Trophoblast cell (in vitro differentiated cells and primary cell): Measurements from ENCODE around the gene SKI.

ENCODE experiments used
- DNase-seq, 2 donors: peaks; one replicate each; pipeline ENCODE4 v3.0.0-alpha.2; 2016
- H2AFZ ChIP-seq: 2 replicates; pipeline ENCODE4 v1.6.1; 2013; ENCODE audit warnings: low read length, moderate library complexity, mild to moderate bottlenecking; ENCODE audit not compliant: insufficient read depth, poor library complexity
- H2AK5ac ChIP-seq: 2 replicates; pipeline ENCODE4 v1.6.1; 2013; ENCODE audit warnings: mild to moderate bottlenecking, low read length
- H2BK120ac ChIP-seq: 2 replicates; pipeline ENCODE4 v1.6.1; 2013; ENCODE audit warnings: low read length, mild to moderate bottlenecking, moderate library complexity; ENCODE audit not compliant: insufficient read depth, poor library complexity
- H2BK12ac ChIP-seq: 2 replicates; pipeline ENCODE4 v1.6.1; 2013; ENCODE audit warnings: mild to moderate bottlenecking, low read length, moderate library complexity
- H2BK5ac ChIP-seq: 2 replicates; pipeline ENCODE4 v1.6.1; 2013; ENCODE audit warnings: low read length, low read depth, moderate library complexity, mild to moderate bottlenecking; ENCODE audit not compliant: poor library complexity
- H3K14ac ChIP-seq: 2 replicates; pipeline ENCODE4 v1.6.1; 2013; ENCODE audit warnings: mild to moderate bottlenecking, low read length
- H3K18ac ChIP-seq: 2 replicates; pipeline ENCODE4 v1.6.1; 2013; ENCODE audit warnings: mild to moderate bottlenecking, low read length
- H3K23ac ChIP-seq: 2 replicates; pipeline ENCODE4 v1.6.1; 2013; ENCODE audit warnings: low read length
- H3K27ac ChIP-seq: 2 replicates; pipeline ENCODE4 v1.5.1; 2013; ENCODE audit warnings: low read depth, mild to moderate bottlenecking, inconsistent platforms, low read length, moderate library complexity
- H3K27me3 ChIP-seq: 2 replicates; pipeline ENCODE4 v1.6.1; 2013; ENCODE audit warnings: inconsistent platforms, mild to moderate bottlenecking, low read length, moderate library complexity; ENCODE audit not compliant: insufficient read depth
- H3K36me3 ChIP-seq, 2 experiments: 1 replicate in 1 of 2; 2 replicates in 1 of 2; pipeline ENCODE4 v1.6.1; 2013; ENCODE audit warnings: low read length in 2 of 2, mild to moderate bottlenecking in 2 of 2, moderate library complexity in 1 of 2; ENCODE audit not compliant: insufficient read depth in 2 of 2, control insufficient read depth in 1 of 2
- H3K4ac ChIP-seq: 2 replicates; pipeline ENCODE4 v1.6.1; 2013; ENCODE audit warnings: low read depth, mild to moderate bottlenecking, low read length, moderate library complexity
- H3K4me1 ChIP-seq, 2 experiments: 1 replicate in 1 of 2; 2 replicates in 1 of 2; pipeline ENCODE4 v1.6.1; 2013; ENCODE audit warnings: low read length in 2 of 2, mild to moderate bottlenecking in 2 of 2, moderate library complexity in 1 of 2; ENCODE audit not compliant: insufficient read depth in 2 of 2, control insufficient read depth in 1 of 2
- H3K4me2 ChIP-seq: 2 replicates; pipeline ENCODE4 v1.6.1; 2013; ENCODE audit warnings: inconsistent platforms, mild to moderate bottlenecking, low read length, moderate library complexity
- H3K4me3 ChIP-seq: 2 replicates; pipeline ENCODE4 v1.5.1; 2013; ENCODE audit warnings: mild to moderate bottlenecking, low read depth, low read length, inconsistent platforms
- H3K79me1 ChIP-seq: one replicate; pipeline ENCODE4 v1.6.1; 2013; ENCODE audit warnings: low read length
- H3K79me2 ChIP-seq: 2 replicates; pipeline ENCODE4 v1.6.1; 2013; ENCODE audit warnings: low read length, mild to moderate bottlenecking; ENCODE audit not compliant: control insufficient read depth, insufficient read depth, poor library complexity
- H3K9ac ChIP-seq: 2 replicates; pipeline ENCODE4 v1.6.1; 2013; ENCODE audit warnings: mild to moderate bottlenecking, low read length
- H3K9me3 ChIP-seq: 2 replicates; pipeline ENCODE4 v1.6.1; 2013; ENCODE audit warnings: low read depth, mild to moderate bottlenecking, control low read depth, inconsistent platforms, low read length; ENCODE audit not compliant: insufficient read depth
- H4K12ac ChIP-seq: 2 replicates; pipeline ENCODE4 v1.6.1; 2013; ENCODE audit warnings: low read depth, mild to moderate bottlenecking, low read length, moderate library complexity
- H4K8ac ChIP-seq: 2 replicates; pipeline ENCODE4 v1.6.1; 2013; ENCODE audit warnings: low read depth, mild to moderate bottlenecking, low read length, moderate library complexity
- H4K91ac ChIP-seq: one replicate; pipeline ENCODE4 v1.6.1; 2013; ENCODE audit warnings: low read depth, mild to moderate bottlenecking, low read length, moderate library complexity
- WGBS: extraction: QIAGEN DNeasy Blood & Tissue Kit; methylation state at CpG from one replicate; pipeline ENCODE4 v1.1.7; 2013; ENCODE audit warnings: missing lambda C conversion rate; ENCODE audit not compliant: insufficient read length, insufficient coverage; ENCODE audit errors: extremely low coverage; 5-methylcytosine and 5-hydroxymethylcytosine counted together

SKI gene

DNA sequence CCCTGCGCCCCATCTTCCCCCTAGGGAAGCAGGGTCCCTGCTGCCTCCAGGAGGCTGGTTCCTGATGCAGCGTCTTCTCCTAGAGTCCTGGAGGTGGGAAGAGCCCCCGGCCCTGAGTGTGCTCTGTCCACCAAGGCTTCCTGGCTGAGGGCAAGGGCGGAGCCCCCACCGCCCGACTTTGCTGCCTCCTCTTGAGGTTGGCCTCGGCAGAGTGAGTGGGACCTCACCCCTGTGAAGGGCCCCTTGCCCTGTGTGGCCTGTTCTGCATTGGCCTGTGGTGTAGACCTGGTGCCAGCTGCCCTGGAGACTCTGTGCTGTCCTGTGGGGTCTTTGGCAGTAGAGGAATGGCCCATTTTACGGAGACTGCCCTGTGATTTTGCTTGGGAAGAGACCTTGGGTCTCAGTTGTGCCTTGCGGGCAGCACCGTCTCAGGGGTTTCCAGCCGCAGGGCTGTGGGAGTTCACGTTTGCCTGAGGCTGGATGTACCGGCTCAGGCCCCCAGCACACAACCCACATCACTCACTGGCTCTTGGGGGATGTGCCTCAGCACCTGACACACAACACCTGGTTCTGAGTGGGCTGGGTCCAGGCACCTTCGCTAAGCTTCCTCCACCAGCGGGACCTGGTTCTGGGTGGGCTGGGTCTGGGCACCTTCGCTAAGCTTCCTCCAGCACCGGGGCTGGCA is 73.6 kb downstream of the SKI start:
- Histone ChIP-seq H4K91ac (no peak overlapping the region), H3K9ac (no peak overlapping the region), H2BK5ac (no peak overlapping the region), H3K27ac (no peak overlapping the region), H3K27me3 (no peaks in the 10 kb centered on the region), H2BK120ac (no peak overlapping the region), H3K79me1 (no peaks in the 10 kb centered on the region), H2BK12ac (no peak overlapping the region), H3K18ac (peak overlapping the region; percentile 54), H4K8ac (no peak overlapping the region), H3K23ac (no peak overlapping the region), H3K14ac (no peak overlapping the region), H3K79me2 (peaks cover 25% of the 10 kb centered on the region), H3K4me3 (no peak overlapping the region), H3K4me1 (peaks cover 3 to 9% of the 10 kb centered on the region in 2 experiments), H3K4ac (peak overlapping the region; percentile 34), H4K12ac (no peak overlapping the region), H3K9me3 (peaks cover 3% of the 10 kb centered on the region), H3K36me3 (peaks cover 56 to 64% of the 10 kb centered on the region in 2 experiments), H2AK5ac (no peak overlapping the region), H2AFZ (no peak overlapping the region), H3K4me2 (no peak overlapping the region)
- WGBS, result no CpG with 5 or more reads among the region's 17 CpGs
- no peak for DNase-seq

DNA sequence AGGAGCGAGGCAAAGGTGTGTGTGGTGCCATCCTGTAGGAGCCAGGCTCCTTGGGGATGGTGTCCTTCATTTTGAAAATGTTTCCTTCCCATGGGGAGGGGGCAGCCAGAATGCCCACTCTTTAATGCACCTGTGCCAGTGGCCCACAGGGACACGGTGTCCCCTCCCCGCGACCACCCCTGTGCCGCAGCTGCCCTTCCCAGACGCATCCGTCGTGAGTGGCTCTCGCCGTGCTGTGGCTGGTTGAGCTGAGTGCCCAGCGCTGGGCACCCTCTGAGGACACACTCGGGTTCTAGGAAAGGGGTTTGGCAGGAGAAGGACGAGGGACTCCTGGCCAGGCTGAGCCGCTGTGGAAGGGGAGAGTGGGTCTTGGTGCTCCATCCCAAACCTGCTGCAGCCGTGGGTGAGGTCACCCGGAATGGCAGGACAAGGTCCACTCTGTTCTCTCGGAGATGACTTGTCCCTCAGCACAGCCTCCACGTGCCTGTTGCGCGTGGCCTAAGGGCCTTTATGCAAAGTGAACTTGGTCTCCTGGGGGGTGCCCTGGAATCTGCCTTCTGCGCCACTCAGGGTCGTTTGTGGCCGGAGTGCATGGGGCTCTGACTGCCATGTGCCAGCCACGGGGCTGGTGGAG is 74.3 kb downstream of the SKI start:
- Histone ChIP-seq H4K8ac (no peak overlapping the region), H3K4ac (no peak overlapping the region), H3K27ac (no peak overlapping the region), H3K4me3 (no peak overlapping the region), H3K9ac (no peak overlapping the region), H4K91ac (no peak overlapping the region), H2AK5ac (no peak overlapping the region), H3K14ac (no peak overlapping the region), H3K4me1 (peaks cover 3 to 9% of the 10 kb centered on the region in 2 experiments), H4K12ac (no peak overlapping the region), H2AFZ (no peak overlapping the region), H2BK5ac (no peak overlapping the region), H3K18ac (peak overlapping the region; percentile 54), H3K27me3 (no peaks in the 10 kb centered on the region), H2BK120ac (no peak overlapping the region), H3K4me2 (no peak overlapping the region), H3K36me3 (peaks cover 58 to 65% of the 10 kb centered on the region in 2 experiments), H3K9me3 (peaks cover 3% of the 10 kb centered on the region), H3K23ac (no peak overlapping the region), H2BK12ac (no peak overlapping the region), H3K79me2 (peaks cover 20% of the 10 kb centered on the region), H3K79me1 (no peaks in the 10 kb centered on the region)
- no CpG with 5 or more reads among the region's 24 CpGs for WGBS
- DNase-seq, result no peak

DNA sequence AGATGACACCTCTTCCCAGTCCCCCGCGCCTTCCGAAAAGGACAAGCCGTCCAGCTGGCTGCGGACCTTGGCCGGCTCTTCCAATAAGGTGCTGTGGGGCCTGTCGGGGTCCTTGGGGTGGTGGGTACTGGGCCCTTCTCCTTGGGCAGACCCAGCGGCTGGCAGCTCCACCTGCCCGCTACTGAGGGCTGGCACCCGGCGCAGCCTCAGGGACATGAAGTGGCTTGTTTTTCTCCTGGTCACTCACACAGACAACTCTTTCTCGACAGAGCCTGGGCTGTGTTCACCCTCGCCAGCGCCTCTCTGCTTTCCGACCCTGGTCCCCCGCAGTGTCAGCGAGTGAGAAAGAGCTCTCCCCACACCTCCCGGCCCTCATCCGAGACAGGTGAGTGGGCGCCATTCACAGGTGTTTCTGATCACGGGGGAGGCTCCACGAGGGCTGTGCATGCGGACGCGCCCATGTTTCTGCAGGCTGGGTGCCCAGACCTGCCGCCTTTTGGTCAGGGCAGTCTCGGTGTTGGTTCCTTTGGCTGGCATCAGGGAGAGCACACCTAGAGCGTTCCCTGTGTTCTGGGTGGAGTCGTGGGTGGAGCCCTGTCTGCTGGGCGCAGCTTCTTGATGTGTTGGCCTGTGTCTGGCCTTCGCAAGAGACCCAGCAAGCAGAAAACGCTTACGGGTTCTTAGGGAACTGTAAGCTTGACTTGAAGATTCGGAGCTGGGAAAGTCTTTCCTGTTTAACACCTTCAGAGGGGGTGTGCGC is 75.1 kb downstream of the SKI start:
- Histone ChIP-seq H3K36me3 (peaks cover 61 to 62% of the 10 kb centered on the region in 2 experiments), H3K27me3 (no peaks in the 10 kb centered on the region), H3K18ac (no peak overlapping the region), H4K12ac (no peak overlapping the region), H2BK120ac (no peak overlapping the region), H3K23ac (no peak overlapping the region), H3K4me1 (peaks cover 3 to 9% of the 10 kb centered on the region in 2 experiments), H3K4me3 (no peak overlapping the region), H2BK12ac (no peak overlapping the region), H3K9me3 (no peaks in the 10 kb centered on the region), H3K4me2 (no peak overlapping the region), H3K14ac (no peak overlapping the region), H4K8ac (no peak overlapping the region), H3K4ac (no peak overlapping the region), H2AK5ac (no peak overlapping the region), H4K91ac (no peak overlapping the region), H2BK5ac (no peak overlapping the region), H3K79me2 (peaks cover 16% of the 10 kb centered on the region), H3K27ac (no peak overlapping the region), H2AFZ (no peak overlapping the region), H3K9ac (no peak overlapping the region), H3K79me1 (no peaks in the 10 kb centered on the region)
- no peak for DNase-seq
- no CpG with 5 or more reads among the region's 35 CpGs for WGBS

DNA sequence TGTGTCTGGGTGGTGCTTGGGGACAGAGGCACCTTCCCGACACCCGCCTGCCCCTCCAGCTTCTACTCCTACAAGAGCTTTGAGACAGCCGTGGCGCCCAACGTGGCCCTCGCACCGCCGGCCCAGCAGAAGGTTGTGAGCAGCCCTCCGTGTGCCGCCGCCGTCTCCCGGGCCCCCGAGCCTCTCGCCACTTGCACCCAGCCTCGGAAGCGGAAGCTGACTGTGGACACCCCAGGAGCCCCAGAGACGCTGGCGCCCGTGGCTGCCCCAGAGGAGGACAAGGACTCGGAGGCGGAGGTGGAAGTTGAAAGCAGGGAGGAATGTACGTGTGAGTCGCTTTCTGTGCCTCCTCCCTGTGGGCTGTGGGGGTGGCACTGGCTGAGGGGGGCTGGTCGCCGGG is 75.7 kb downstream of the SKI start:
- Histone ChIP-seq H3K36me3 (peaks cover 65 to 67% of the 10 kb centered on the region in 2 experiments), H2BK120ac (no peak overlapping the region), H3K14ac (no peak overlapping the region), H2BK12ac (no peak overlapping the region), H2BK5ac (no peak overlapping the region), H3K23ac (no peak overlapping the region), H3K79me2 (peaks cover 14% of the 10 kb centered on the region), H3K79me1 (no peaks in the 10 kb centered on the region), H3K27ac (no peak overlapping the region), H3K9me3 (no peaks in the 10 kb centered on the region), H3K4me2 (no peak overlapping the region), H3K4me3 (no peak overlapping the region), H3K4ac (no peak overlapping the region), H2AK5ac (no peak overlapping the region), H2AFZ (no peak overlapping the region), H4K12ac (no peak overlapping the region), H3K27me3 (no peaks in the 10 kb centered on the region), H3K18ac (no peak overlapping the region), H4K91ac (no peak overlapping the region), H4K8ac (no peak overlapping the region), H3K4me1 (peaks cover 3 to 9% of the 10 kb centered on the region in 2 experiments), H3K9ac (no peak overlapping the region)
- no peak for DNase-seq
- WGBS, result no CpG with 5 or more reads among the region's 26 CpGs
